Stimulated activated CD4-positive, alpha-beta T cell treated with anti-CD3 and anti-CD28 coated beads, Interleukin-2, amount 100 ng/mL, for 48 hours (primary cell): Measurements from ENCODE around the gene GCNT1.
"Not testable (repeated sequence)": the region's sequence is repeated elsewhere in the genome, so short reads cannot be mapped to it uniquely, and the experiment has no call there.

Experiments
- DNase-seq, 2 donors: peaks; one replicate each; pipeline ENCODE4 v3.0.0-alpha.2; 2020

The GCNT1 gene

GRCh38 chr9:76444322-76444929 is 14.6 kb upstream of the GCNT1 start:
- no peak for DNase-seq

GRCh38 chr9:76445976-76446375 is 13.0 kb upstream of the GCNT1 start:
- no peak for DNase-seq

GRCh38 chr9:76448501-76448900 is 10.5 kb upstream of the GCNT1 start:
- DNase-seq: no peak

DNA sequence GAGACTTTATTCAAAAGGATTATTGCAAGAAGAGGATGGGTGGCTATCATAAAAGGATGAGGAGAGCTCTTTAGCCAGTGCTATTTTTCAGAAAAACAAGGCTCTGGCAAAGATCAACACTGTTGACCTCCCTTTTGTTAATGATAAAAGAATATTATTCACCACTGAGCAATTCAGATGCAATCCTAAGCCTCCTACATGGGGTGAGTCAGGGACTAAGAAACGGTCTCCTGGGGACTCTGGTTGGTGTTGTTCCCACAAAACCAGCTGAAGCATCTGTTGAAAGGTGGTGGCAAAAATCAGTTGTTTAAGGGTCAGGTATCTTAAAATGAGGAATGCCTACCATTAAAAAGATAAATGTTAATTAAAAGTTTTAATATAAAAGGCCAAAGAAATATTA is 7.7 kb upstream of the GCNT1 start:
- no peak for DNase-seq

- no peak for DNase-seq
Observed at GRCh38 chr9:76452839-76453238, 6.1 kb upstream of the GCNT1 start.

DNA sequence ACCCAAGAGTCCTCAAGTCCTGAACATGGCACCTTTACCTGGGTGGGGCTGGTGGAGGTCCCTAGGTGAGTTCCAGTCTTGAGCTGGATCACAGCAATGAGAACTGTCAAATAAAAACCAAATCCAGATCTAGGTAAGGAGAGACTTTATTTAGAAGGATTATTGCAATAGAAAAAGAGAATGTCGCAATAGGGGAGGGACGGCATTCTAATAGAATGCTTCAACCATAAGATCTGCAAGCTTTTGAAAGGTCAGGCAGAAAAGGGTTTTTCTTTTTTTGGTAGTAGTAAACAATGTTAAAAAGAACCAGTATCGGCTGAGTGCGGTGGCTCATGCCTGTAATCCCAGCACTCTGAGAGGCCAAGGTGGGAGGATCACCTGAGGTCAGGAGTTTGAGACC is 5.2 kb upstream of the GCNT1 start:
- DNase-seq: no peak

DNA sequence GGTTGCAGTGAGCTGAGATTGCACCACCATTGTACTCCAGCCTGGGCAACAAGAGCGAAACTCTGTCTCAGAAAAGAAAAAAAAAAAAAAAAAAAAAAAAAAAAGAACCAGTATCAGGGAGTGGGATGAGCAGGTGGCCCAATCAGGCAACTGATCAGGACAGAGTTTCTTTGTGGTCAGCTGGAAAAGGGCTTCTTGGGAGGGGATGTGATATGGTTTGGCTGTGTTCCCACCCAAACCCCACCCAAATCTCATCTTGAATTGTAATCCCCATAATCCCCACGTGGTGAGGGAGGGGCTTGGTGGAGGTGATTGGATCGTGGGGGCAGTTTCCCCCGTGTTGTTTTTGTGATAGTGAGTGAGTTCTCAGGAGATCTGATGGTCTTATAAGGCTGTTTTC is 4.7 kb upstream of the GCNT1 start:
- DNase-seq: no peak

- DNase-seq: no peak
Observed at GRCh38 chr9:76456202-76456926, 2.6 kb upstream of the GCNT1 start.

DNA sequence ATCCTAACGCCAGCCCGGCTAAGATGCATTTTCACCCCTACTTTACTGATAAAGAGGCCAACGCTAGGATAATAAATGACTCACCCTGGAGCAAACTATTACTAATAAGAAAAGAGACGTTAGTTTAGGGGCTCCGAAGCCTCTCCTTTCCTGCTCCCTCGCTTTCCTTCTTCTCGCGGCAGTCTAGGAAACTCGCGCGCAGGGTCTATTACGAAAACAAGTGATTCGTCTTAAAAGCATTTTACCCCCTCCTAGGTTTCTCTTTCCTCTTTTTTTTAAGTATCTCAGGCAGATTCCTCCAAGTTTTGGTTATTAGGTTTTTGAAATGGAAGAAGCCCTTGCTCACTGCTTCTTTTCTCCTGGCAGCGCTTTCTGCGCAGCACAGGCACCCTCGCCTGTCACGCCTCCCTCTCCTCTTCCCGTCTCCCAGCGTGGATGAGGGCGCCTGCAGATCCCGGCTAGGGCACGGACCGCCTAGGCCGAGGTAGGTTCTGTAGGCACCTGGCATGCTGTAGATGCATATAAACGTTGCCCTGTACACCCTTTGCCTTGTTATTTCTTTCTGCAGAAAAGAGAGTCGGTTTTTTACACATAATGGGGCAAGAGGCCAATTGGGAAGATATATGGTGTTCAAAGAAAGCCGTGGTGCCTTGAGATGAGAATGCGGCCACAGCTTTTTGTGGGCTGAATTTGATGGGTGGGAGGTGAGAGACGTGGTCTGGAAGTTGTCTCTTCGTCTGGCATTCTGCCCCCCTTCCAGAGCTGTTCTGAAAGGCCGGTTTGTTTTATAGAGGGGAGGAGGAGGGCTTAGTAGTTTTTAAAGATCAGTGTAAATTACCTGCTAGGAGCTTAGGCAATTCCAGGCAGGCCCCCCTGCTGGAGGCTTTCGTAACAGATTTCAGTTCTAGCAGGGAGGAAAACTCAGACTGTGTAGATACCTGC is 983 bp downstream of the GCNT1 start:
- no peak for DNase-seq

- no peak for DNase-seq
Observed at GRCh38 chr9:76462126-76462525, 3.1 kb downstream of the GCNT1 start.

- no peak for DNase-seq
Observed at GRCh38 chr9:76463211-76463610, 4.2 kb downstream of the GCNT1 start.

- DNase-seq: no peak
Observed at GRCh38 chr9:76464706-76465105, 5.7 kb downstream of the GCNT1 start.

- no peak for DNase-seq
Observed at GRCh38 chr9:76465442-76466298, 6.7 kb downstream of the GCNT1 start.

DNA sequence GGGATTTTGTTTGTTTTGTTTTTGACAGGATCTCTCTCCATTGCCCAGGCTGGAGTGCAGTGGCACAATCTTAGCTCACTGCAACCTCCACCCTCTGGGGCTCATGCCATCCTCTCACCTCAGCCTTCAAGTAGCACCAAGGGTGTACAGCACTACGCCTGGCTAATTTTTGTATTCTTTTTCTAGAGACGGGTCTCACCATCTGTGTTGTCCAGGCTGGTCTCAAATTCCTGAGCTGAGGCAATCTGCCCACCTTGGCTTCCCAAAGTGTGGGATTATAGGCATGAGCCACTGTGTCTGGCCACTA is 7.3 kb downstream of the GCNT1 start:
- DNase-seq: no peak

DNA sequence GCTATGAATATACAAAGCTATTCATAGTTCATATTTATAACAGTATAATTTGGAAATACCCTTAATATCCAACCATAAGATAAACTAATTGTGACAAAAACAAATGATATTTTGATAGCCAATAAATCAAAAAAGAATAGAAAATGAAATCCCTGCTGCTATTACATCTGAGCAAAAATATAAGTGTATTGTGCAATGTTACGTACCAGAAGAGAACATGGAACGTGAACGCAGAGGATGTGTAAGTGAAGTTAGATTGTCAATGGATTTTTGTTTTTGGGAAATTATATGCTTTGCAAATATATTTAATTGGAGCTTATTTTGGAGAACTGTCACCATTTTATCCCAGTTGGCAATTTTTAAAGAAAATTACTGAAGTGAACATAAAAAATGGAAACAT is 15.4 kb downstream of the GCNT1 start:
- no peak for DNase-seq

GRCh38 chr9:76475686-76476085 is 16.7 kb downstream of the GCNT1 start:
- DNase-seq: no peak

DNA sequence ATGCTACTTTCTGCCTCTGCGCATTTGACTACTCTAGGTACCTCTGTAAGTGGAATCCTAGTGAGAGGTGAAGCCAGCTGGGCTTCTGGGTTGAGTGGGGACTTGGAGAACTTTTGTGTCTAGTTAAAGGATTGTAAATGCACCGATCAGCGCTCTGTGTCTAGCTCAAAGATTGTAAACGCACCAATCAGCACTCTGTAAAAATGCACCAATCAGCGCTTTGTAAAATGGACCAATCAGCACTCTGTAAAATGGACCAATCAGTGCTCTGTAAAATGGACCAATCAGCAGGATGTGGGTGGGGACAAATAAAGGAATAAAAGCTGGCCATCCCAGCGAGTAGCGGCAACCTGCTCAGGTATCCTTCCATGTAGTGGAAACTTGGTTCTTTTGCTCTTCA is 18.8 kb downstream of the GCNT1 start:
- DNase-seq: not testable (repeated sequence)

DNA sequence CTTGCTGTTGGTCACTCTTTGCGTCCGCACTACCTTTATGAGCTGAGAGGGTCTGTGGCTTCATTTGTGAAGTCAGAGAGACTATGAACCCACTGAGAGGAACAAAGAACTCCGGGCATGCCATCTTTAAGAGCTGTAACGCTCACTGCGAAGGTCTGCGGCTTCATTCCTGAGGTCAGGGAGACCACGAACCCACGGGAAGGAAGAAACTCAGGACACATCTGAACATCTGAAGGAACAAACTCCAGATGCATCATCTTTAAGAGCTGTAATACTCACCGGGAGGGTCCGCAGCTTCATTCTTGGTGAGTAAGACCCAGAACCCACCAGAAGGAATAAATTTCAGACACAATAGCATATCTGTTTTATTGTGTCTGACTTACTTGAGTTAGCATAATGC is 19.2 kb downstream of the GCNT1 start:
- no peak for DNase-seq

GRCh38 chr9:76479337-76479736 is 20.4 kb downstream of the GCNT1 start:
- DNase-seq: not testable (repeated sequence)

GRCh38 chr9:76486151-76486550 is 27.2 kb downstream of the GCNT1 start:
- DNase-seq: no peak

DNA sequence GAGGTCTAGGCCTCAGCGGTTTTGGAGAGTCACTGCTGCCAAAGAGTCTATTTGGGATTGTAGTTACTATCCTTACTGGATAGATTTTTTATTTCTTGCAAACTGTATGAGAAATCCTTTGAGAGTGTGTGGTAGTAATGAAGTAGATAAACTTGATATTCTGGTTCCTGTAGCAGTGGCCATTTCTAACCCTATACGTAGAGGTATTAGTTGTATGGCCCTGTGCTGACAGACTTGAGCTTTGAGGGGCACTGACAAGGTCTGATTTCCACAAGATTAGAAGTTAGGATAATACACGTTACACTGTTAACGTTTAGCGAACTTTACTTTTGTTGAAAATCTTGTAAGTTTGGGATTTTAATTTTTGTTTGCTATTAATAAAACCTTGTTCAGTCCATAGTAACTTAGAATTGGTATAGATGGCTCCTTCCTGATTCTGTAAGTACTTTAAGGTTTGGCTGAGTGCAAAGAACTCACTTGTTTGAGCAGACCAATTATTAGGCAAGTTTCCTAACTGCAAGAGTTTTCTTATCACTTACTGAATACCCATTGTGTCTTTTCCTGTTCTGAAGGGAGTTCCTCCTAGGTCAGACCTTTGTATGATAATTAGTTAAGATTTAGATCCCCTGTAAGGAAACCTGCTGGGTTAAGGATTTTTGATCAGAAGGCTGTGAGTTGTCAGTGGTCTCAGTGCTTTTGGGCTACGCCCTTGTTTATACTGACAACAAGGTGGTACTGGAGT is 31.4 kb downstream of the GCNT1 start:
- DNase-seq: no peak

- DNase-seq: not testable (repeated sequence)
Observed at GRCh38 chr9:76491056-76491455, 32.1 kb downstream of the GCNT1 start.
